ENCODE data around the gene TOGARAM2.

The TOGARAM2 gene

DNA sequence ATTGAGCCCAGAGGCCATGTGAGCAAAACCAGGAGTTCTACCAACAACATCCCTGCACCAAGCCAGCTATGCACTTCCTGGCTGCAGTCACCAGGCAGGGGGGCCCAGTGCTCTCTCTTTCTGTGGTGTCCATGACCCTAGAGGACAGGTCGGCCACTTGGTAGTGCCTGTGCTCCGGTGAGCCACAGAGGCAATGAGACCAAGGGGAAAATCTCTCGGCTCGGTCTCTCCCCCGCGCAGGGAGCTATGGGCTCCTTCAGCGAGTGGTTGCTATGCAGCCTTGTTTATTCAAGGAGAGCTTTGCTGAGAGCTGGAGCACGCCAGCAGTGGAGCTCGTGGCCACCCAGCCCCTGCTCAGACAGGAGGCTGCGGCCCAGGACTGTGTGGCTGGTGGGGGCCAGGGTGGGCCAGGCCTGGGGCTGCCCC lies at the start of gene TOGARAM2:
TSS of gene TOGARAM2 (plus strand) at position 283 of the 426 bp plus-strand sequence. CDS start 13,537 bp downstream, outside the sequence.
- in situ Hi-C loops (cut with MboI; ENCODE audit: low sequenced_read_pairs) = no loop called here

DNA sequence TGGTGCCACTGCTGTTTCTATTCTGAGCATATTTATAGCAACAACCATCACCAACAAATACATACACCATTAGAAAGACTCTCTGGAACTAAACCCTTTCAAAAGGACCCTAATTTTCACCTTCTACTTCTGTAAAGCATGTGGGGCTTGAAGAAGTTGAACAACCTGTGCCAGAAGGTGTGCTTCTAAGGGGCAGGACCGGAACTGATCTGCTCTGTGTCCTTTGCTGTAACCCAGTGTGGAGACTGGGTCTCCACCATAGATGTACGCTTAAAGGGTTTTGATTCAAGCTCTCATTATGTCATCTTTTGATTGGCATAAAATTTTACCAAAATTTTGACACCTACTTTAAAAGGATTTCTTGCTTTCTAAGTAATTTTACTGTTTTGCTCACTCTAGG lies 46.3 kb upstream of the TOGARAM2 start:
- in situ Hi-C loops (cut with MboI; ENCODE audit: low sequenced_read_pairs) = no loop called here

DNA sequence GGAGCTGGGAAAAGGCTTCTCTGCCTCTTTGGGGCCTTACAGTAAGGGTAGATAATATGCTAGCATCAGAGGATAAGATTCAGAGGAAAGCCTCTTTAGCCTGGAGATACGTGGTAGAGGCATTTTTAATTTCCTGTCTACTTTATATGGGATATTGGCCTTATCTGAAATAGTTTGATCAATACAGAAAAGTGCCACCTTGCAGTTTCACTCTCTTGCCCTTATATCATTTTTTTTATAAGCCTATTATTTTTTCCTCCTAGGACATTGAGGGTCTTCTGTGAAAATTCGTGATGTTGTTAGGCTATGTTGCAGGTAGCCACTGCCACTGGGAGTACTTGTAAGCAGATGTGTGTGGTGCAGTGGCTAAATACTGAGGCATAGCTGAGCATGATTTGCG lies 40.1 kb upstream of the TOGARAM2 start:
- in situ Hi-C loops (cut with MboI; ENCODE audit: low sequenced_read_pairs) = no loop called here

DNA sequence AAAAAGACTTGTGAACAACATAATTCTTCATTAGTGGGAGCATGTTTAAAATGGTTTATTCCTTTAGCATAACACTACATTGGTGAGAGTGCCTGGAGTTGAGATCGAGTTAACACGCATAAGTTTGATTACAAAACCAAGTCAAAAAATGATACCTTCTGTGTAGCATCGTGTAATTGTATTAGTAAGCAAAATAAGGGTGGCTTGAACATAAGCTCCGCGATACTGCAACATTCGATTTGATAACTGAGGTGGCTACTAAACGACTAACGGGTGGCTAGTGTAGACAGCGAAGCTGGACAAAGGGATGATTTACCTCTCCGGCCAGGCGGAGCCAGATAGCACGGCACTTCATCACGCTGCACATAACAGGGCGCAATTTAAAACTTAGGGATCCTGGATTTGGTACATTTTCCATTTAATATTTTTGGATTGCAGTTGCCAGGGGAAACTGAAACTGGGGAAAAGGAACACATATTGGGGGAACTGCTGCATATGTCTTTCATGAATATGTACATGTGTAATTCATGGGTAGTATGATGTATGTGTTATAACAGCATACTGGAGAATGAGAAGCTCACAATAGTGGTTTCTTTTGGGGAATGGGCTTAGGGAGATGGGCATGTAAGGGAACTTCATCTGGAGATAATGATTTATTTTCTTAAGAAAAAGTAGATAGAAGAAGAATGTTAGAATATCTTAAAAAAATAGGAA lies 36.4 kb upstream of the TOGARAM2 start:
- in situ Hi-C loops (cut with MboI; ENCODE audit: low sequenced_read_pairs) = no loop called here

DNA sequence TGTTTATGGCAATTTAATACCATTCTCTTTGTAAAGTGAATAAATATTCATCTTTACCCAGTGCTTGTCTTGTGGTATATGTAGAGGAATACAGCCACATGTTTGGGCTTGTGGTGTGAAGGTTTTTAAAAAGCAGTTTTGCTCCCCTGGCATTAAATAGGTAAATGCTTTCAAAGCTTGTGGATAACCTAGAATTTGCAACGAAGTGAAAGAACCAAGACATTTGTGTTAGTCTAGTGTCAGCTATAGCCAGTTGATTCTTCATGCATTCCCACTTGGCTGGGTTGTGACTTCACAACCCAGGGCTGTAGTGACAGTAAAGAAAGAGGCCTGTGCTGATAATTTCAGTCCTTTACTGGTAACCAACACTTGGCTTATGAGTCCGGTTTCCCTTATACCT lies 32.9 kb upstream of the TOGARAM2 start:
- in situ Hi-C loops (cut with MboI; ENCODE audit: low sequenced_read_pairs) = no loop called here

DNA sequence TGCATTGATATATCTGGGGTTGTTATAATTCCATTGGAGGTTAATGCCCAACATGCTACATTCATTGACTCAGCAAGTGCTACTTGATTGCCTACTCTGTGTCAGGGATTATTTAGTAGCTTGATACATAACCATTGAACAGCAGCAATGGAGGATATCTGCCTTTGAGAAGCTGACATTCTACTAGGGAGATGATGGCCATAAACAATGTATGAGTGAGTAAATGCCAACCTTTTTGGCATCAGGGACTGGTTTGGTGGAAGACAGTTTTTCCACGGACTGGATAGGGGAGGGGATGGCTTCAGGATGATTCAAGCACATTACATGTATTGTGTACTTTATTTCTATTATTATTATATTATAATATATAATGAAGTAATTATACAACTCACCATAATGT lies 31.9 kb upstream of the TOGARAM2 start:
- in situ Hi-C loops (cut with MboI; ENCODE audit: low sequenced_read_pairs) = no loop called here

DNA sequence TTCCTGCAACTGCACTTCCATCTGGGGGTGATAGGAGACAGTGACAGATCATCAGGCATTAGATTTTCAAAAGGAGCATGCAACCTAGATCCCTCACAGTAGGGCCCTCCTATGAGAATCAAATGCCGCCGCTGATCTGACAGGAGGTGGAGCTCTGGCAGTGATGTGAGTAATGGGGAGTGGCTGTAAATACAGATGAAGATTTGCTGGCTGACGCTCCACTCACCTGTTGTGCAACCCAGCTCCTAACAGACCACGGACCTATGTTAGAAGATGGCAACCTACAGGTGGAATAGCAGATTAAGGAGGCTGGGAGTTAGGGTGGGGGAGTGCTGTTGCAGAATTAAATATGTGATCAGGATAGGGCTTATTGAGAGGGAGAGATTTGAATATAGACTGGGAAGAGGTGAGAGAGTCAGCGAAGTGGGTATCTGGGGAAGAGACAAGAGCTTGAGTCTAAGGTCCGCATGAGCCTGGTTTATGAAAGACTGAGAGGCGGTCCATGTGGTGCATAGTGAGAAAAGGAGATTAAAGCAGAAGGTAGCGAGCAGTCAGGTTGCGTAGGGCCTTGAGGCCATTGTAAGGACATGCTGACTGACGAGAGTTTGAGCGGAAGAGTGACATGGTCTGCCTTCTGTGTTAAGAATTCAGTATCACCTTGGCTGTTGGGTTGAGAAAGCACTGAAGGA lies 31.3 kb upstream of the TOGARAM2 start:
- in situ Hi-C loops (cut with MboI; ENCODE audit: low sequenced_read_pairs) = loop anchor here (25.0 kb wide), 1 partner anchor 913 kb away; no protein-coding TSS in a partner anchor

DNA sequence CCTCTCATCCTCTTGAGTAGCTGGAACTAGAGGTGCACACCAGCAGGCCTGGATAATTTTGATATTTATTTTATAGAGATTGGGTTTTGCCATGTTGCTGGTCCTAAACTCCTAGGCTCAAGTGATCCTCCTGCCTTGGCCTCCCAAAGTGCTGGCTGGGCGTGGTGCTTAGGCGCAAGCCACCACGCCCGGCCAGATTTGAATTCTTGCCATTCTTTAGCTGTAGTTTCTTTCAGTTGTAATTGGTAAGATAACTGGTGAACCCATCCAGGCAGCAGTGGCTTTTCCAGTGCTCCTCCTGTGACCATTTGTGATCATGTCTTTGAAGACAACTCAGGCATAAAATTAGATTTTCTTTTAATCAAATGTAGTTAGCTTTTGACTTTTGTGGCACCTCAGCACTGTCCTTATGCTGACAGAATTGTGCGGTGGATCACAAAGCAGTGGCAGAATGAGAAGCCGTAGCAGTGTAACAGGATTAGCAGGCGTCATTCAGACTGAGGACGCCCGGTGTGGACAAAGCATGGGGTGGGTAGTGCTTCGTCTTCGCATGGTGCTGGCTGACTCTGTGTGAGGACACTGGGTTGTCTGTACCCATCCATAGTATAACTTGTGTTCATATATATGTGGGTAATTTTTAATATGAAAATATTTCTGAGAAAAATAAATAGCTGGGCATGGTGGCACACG lies 30.0 kb upstream of the TOGARAM2 start:
- in situ Hi-C loops (cut with MboI; ENCODE audit: low sequenced_read_pairs) = loop anchor here (25.0 kb wide), 1 partner anchor 911 kb away; no protein-coding TSS in a partner anchor

DNA sequence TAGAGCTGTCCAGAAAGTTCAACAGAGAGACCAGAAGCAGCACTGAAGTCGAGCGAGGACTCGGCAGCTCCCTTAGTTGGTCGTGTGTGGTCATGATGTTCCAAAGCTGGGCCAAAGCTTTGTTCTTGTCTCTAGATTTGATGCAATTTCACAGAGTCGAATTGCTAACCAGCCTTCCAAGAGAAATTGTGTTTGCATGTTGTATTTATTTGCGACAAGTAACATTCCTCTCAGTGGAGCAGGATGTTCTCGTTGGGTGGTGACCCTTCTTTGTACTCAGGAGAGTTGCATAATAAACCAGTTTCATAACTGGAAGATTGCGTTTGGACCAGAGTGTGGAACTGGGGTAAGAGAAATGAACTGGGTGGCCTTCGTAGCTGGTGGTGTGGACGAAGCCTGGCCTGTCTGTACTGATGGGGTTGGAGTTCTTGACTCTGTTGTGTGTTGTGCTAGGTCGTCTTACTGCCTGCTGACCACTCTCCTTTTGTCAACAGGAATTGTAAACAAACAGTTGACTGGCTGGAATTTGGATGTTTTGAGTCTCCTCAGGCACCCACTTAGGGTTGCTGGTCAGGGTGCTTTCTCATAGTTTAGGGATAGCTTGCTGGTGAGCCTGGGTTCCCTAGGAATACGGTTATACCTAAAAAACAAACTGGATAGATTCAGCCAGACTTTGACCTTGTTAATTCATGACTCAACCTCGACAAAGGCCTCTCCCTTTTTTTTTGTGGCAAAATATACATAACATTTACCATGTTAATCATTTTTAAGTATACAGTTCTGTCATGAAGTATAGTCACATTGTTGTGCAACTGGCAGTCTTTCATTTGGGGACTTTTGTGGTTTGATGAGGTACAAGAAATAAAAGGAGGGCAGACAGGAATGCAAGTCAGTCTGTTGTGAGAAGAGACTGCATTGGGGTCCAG lies 28.9 kb upstream of the TOGARAM2 start:
- in situ Hi-C loops (cut with MboI; ENCODE audit: low sequenced_read_pairs) = loop anchor here (25.0 kb wide), 1 partner anchor 910 kb away; no protein-coding TSS in a partner anchor

DNA sequence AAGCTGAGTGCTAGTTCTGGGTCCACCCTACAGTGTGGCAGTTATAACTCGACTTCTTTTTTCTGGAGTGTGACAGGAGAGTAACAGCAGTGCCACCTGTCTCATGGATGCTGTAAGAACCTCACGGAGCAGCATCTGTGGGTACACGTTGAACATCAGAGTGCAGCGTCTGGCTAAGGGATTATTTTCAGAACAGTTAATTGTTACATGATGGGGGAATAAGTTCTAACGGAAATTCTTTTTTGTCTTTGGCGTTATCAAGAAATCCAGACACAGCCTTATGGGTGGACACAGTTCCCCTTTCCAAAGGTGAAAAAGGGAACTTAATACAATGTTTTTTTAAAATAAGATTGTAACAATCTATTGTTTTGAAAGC lies 28.3 kb upstream of the TOGARAM2 start:
- in situ Hi-C loops (cut with MboI; ENCODE audit: low sequenced_read_pairs) = loop anchor here (25.0 kb wide), 1 partner anchor 909 kb away; no protein-coding TSS in a partner anchor

DNA sequence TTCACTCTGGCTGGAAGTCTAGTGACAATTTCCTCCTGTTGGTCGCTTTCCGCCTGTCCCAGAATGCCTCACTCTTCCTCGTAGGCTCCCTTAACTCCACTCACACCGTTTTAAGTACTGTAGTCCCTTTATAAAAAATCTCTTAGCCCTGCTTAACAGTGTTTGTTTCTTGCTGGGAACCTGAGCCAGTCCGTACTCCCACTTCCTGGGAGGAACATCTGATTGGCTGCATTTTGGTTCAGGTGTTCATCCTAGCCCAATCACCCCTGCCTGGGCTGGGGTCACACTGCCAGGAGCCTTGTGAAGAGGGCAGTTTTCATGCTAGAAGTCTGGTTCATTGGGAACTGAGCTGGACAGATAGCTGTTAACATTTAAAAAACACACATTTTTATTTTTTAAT lies 25.6 kb upstream of the TOGARAM2 start:
- in situ Hi-C loops (cut with MboI; ENCODE audit: low sequenced_read_pairs) = loop anchor here (5.0 to 25.0 kb wide), 2 partner anchors 247 to 907 kb away; no protein-coding TSS in a partner anchor

DNA sequence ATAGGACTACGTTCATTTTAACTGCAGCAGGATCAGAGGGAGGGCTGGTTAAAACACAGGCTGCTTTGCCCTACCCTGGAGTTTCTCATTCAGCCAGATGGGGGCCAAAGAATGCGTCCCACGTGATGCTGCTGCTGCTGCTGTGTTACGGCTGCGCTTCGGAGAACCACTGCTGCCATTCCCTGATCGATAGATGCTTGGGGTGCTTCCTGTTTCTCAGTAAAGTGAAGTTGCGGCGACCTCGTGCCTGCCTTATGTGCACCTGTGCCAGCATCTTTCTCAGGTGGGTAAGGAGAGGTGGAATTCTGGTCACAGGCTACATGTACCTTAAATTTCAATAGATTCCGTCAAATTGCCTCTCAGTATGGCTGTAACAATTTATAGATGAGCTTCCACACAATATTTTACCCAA lies 24.7 kb upstream of the TOGARAM2 start:
- in situ Hi-C loops (cut with MboI; ENCODE audit: low sequenced_read_pairs) = loop anchor here (5.0 to 25.0 kb wide), 2 partner anchors 246 to 906 kb away; no protein-coding TSS in a partner anchor

DNA sequence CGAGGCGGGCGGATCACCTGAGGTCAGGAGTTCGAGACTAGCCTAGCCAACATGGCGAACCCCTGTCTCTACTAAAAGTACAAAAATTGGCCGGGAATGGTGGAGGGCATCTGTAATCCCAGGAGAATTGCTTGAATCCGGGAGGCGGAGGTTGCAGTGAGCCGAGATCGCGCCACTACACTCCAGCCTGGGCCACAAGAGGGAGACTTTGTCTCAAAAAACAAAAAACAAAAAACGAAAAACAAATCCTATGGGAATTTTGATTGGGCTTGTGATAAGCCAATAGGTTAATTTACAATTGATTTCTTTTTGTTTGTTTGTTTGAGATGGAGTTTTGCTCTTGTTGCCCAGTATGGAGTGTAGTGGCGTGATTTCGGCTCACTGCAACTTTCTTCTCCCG lies 24.2 kb upstream of the TOGARAM2 start:
- in situ Hi-C loops (cut with MboI; ENCODE audit: low sequenced_read_pairs) = loop anchor here (5.0 to 25.0 kb wide), 2 partner anchors 245 to 905 kb away; no protein-coding TSS in a partner anchor

DNA sequence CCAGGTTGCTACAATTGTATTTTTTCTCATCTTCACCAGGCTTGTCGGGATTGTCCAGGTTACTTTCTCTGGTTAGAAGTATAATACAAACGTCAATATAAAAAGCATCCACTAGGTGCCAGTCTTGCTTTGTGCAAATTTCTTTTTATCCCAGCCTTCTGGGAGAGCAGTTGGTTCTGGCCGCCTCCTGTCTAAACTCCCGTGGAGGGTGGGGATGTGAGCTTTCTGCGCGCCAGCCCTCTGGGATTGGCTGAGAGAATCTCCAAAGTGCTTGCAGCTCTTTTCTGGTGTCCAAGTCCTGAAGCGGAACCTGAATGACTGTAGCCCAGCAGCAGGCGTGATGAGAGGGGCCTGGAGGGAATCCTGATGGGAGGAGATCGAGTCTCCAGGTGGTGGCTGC lies 22.4 kb upstream of the TOGARAM2 start:
- in situ Hi-C loops (cut with MboI; ENCODE audit: low sequenced_read_pairs) = loop anchor here (5.0 to 25.0 kb wide), 2 partner anchors 244 to 904 kb away; no protein-coding TSS in a partner anchor

DNA sequence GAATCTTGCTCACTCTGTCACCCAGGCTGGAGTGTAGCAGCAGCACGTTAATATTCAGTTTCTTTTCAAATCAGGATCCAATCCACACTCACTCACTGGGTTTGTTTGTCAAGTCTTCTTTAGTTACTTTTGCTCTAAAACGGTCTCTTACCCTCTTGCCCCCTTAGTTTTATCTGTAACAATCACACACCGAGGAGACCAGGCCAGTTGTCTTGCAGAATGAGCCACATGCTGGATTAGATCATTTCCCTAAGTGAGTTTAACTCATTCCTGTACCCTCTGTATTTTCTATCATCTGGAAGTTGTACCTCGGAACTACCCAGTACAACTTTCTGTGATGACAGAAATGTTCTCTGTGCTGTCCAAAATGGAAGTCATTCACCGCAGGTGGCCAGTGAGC lies 20.7 kb upstream of the TOGARAM2 start:
- in situ Hi-C loops (cut with MboI; ENCODE audit: low sequenced_read_pairs) = loop anchor here (5.0 to 25.0 kb wide), 2 partner anchors 52 to 902 kb away; no protein-coding TSS in a partner anchor

DNA sequence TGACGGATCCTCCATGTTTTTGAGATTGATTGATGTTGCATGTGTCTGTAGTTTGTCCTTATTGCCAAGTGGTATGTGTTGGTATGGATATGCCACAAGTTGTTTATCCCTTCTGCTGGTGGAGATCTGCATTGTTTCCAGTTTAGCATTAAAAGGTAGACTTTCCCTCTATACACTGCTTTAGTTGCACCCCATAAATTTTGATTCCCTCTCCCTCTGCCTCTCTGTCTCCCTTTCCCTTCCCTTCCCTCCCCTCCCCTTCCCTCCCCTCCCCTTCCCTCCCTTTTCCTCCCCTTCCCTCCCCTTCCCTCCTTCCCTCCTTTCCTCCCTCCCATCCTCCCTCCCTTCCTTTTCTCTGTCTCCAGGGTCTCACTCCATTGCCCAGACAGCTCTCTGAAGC lies 18.6 kb upstream of the TOGARAM2 start:
- in situ Hi-C loops (cut with MboI; ENCODE audit: low sequenced_read_pairs) = loop anchor here (5.0 to 25.0 kb wide), 2 partner anchors 50 to 900 kb away; no protein-coding TSS in a partner anchor

DNA sequence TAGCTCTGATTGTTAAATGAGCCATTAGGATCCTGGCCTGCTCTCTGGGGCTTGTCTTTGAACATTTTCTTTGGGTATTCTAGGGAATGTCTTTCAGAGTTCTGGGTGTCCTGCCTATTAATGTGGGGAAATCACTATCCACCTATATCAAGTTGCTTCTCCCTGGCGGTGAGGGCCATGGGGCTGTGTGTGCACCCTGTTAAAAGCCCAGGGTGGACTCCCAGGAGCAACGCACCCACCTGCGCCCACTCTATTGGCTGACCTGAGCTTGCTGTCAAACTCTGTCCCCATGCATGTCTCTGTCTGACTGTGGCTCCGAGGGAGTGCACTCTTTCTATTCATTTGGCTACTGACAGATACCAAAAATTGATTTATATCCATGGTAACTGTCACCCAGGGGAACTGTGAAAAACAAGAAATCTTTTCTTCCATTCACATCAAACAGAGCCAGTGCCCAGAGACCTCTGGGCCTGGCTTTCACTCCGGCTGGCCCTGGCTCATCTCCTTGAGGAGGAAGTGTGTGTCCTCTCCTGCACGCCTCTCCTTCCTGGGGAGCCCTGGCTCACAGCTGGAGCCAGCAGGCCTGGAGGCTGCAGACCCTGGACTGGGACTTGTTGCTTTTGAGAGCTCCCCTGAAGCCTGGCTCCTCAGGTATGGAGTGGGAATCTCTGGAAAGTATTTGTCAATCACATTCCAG lies 10.5 kb upstream of the TOGARAM2 start:
- in situ Hi-C loops (cut with MboI; ENCODE audit: low sequenced_read_pairs) = loop anchor here (25.0 kb wide), 1 partner anchor 892 kb away; no protein-coding TSS in a partner anchor

DNA sequence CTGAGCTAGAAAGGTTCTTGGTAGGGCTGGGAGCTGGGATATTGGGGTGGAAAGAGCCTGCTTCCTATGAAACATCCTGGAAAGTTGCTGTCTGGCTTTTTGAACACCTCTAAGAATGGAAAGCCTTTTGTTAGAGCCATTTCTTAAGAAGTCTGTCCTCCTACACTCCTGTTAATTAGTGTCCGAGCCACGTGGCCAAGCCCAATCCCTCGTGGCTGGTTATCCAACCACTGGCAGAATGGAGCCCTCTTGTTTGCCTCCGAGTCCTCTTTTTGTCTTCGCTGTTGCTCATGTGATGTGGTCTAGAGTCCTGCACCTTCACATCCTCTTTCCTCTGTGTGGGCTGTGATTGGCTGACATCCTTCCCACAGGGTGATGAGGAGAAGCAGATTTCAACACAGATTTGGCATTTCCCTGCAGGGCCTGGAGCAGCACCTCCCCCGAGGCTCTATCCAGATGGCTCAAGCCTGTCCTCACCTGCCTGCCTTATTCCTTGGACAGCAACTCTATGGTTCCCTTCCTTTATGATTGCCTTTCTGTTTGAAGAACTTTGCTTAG lies 8.2 kb upstream of the TOGARAM2 start:
- in situ Hi-C loops (cut with MboI; ENCODE audit: low sequenced_read_pairs) = loop anchor here (25.0 kb wide), 1 partner anchor 889 kb away; no protein-coding TSS in a partner anchor

DNA sequence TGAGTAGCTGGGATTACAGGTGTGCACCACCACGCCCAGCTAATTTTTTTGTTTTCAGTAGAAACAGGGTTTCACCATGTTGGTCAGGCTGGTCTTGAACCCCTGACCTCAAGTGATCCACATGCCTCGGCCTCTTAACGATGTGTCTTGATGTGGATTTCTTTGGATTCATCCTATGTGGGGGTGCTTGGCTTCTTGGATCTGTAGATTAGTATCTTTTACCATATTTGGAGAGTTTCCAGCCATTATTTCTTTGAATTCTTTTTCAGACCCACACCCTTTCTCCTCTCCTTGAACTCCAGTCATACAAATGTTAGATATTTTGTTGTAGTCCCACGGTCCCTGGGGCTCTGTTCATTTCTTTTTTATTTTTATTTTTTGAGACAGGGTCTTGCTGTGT lies 6.8 kb upstream of the TOGARAM2 start:
- in situ Hi-C loops (cut with MboI; ENCODE audit: low sequenced_read_pairs) = loop anchor here (25.0 kb wide), 1 partner anchor 888 kb away; no protein-coding TSS in a partner anchor

Measured in HL-60/S4 (cell line).